Hematopoietic multipotent progenitor cell treated with erythropoietin and hydrocortisone succinate and interleukin-3 and kit ligand, for 6 days (in vitro differentiated cells): Measurements from ENCODE around the gene MVD.
"Not testable (repeated sequence)": the region's sequence is repeated elsewhere in the genome, so short reads cannot be mapped to it uniquely, and the experiment has no call there.

Experiments
- DNase-seq: peaks from one replicate; pipeline ENCODE4 v3.0.0-alpha.2; 2015

Gene MVD

DNA sequence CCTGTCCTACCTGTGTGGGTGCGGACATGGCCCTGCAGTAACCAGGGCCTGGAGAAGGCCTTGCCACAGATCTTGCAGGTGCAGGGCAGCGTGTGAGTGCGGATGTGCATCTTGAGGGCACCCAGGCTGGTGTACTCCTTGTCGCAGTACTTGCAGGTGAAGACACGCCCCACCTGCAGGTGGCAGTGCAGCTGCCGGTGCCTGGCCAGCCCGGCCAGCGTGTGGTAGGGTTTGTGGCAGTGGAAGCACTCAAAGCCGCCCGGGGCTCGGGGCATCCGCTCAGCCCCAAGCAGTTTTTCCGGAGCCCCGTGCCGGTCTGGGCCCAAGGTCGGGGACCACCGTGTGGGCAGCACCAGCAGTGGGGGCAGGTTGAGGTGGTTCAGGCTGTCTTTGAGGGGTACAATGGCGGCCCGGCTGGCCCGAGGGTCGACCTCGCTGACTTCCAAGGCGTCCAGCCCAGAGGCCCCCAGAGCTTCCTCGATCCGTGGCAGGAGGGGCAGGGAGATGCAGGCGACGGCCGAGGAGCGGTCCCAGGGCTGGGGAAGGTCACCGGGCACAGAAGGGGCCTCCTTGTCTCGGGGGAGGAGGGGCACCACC is 18.3 kb upstream of the MVD start:
- DNase-seq, result peak; percentile 38

DNA sequence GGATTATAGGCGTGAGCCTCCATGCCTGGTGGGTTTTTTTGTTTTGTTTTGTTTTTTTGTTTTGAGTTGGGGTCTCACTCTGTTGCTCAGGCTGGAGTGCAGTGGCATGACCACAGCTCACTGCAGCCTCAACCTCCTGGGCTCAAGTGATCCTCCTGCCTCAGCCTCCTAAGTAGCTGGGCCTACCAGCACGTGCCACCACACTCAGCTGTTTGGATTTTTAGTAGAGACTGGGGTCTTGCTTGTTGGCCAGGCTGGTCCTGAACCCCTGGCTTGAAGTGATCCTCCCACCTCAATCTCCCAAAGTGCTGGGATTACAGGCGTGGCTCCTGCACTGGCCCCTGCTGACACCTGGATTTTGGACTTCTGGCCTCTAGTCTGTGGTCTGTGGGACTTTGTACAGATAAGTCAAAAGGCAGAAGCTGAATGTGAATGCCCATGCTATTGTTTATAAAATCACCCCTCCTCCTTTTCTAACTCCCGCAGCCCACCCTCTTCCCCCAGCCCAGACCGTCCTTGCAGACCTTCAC is 17.7 kb upstream of the MVD start:
- DNase-seq, result no peak

DNA sequence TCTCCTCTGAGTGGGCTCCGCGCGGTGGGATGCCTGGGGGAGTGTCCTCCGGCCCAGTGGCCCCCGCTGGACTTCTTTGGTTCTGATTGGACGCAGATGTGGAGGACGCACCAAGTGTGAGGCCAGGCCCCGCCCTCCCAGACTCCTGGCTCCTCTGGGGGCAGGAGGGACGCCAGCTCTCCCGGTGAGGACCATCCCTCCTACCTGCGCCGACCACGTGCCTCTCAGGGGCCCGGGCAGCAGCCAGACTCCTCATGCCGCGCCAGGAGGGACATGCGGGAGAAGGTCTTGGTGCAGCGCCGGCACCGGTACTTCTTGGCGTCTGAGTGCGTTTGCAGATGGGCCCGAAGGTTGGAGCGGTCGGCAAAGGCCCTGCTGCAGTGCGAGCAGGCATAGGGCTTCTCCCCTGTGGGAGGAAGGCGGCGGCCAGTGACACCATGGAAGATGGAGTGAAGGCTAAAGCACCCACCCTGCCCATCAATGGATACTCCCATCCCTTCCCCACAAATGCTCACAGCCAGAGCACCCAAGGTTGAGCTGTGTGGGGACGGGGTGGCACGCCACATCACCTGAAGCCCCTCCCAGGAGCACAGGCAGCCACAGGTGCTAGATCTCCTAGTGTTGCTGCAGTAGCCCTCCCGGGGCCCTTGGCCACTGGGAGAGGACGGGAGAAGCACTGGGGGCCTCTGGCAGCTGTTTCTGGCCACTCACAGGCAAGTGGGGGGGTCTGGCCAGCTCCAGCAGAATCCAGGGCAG is 15.5 kb upstream of the MVD start:
- DNase-seq, result no peak

DNA sequence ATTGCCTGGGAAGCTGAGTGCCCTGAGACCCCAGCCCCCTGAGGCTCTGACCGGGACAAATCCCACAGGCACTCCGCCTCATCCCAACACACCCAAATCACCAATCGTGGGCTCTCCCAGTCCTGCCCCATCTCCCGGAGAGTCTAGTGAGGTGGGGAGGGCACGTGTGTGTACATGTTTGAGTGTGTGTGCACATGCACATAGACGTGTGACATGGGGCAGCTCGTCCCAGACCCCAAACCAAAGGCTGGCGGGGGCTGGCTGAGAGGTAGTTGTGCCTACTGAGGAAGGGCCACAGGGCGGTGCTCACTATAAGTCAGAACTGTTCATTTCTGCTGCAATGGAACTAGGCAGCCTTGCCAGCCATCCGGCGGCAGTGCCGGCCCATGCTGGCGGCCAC is 14.8 kb upstream of the MVD start:
- DNase-seq, result no peak

DNA sequence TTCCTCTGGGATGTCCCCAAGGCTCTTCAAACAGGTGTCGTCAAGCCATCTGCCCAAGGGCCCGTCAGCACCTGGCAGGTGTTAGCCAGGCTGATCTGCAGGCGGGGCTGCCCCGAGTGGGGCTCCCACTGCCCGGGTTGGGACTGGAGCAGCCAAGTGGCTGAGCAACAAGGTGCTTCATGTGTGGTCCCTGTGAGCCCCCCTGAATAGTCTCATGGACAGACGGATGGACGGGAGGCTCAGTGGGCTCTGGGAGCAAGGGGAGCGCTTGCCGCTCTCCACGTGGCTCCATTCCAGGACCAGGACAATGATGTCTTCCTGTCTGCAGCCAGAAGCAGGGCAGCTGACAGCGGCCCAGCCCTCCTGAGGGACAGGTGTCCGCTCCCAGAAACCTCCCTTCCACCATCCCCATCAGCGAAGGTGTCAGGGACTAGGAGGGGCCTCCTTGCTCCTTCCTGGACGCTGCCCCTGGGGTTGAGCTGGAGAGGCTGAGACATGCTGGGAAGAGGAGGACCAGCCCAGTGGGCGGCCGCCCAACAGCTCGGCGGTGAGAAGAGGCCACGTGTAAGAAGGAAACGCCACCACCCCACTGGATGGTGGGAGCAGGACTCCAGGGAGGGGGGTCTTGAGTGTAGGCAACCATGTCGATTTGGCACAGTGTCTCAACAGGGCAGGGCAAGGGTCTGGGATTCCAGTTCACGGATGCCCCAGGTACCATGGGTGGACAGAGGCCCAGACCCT is 13.8 kb upstream of the MVD start:
- no peak for DNase-seq

DNA sequence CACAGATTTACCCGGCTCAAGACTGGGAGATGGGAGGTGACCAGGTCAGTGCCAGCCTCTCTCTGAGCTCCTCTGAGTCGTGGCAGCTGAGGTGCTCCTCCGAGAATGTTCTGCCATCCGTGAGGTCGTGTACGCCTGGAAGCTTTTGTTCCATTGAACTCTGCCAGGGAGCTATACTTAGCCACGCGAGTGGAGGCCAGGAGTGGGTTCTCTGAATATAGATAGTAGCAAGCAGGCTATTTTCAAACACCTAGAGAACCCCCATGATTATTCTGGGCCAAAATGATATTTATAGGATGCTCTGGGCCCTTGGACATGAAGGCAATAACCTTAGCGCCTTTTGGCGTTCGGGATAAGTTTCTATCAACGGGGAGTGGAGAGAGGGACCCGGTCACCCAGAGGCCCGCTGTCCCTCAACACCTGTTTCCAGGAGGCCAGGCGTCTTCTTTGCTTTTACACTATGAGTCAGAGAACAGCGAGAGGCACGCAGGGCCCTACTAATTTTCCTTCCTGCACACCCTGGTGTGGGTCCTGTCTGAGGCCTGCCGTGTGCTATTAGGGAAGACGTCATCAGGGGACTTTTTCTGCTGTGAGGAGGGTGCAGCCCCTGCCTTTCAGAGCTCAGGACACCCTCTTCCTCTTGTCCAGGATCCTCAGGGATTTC is 11.0 kb upstream of the MVD start:
- no peak for DNase-seq

DNA sequence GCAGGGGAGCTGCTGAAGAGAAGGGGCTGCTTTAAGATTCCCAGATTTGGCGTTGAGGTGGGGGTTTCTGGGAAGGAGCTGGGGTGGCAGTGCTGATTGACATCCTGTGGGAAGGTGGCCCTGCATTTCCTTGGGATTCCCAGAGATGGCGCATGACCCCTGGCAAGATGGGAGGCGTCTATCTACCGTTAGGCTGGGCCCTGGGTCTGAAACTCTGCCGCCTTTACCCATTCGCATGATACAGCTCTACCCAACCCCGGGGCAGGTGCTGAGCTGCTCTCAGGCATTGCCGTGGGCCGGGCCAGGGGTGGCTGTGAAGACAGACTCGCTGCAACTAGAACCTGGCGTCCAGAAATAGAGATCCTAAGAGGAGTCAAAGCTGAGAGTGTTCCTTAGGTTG is 9.9 kb upstream of the MVD start:
- no peak for DNase-seq

DNA sequence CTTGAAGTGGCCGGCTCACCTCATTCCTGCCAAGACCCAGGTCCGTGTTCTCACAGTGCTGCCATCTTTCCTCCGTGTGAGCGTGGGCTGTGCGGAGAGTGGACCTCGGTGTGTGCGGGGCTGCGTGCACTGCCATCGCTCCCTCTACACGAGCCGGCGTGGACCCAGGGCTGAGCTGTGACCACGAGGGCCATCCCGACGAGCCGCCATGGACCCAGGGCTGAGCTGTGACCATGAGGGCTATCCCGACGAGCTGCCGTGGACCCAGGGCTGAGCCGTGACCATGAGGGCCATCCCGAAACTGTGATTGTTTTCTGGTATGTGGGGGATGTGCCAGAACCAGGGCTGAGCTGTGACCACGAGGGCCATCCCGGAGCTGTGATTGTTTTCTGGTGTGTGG is 8.9 kb upstream of the MVD start:
- DNase-seq, result no peak

DNA sequence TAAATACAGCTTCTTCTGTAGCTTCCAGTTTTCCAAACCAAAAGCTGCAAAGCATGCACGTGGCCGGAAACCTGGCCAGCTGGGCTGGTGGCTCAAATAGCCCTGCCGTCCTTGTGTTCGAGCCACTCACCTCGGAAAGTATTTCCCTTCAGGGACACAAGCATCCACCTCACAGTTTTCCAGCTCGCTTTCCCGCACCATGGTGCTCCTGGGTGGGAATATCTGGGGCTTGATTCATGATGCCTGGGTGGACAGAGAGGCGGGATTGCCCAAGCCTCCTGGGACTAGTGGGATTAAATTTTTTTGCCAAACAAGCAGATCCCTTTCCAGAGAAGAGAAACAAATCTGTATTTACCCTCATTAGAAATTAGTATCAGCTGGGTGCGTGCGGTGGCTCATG is 7.1 kb upstream of the MVD start:
- DNase-seq, result no peak

DNA sequence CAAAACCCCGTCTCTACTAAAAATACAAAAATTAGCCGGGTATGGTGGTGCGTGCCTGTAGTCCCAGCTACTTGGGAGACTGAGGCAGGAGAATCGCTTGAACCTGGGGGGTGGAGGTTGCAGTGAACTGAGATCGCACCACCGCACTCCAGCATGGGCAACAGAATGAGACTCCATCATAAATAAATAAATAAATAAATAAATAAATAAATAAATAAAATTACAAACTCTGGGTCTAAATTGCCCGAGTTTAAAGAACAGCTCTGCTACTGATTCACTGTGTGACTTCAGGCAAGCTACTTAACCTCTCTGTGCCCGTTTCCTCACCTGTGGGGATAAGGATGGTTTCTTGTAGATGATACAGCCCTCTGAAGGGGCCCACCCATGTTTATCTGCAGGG is 6.6 kb upstream of the MVD start:
- DNase-seq, result not testable (repeated sequence)

DNA sequence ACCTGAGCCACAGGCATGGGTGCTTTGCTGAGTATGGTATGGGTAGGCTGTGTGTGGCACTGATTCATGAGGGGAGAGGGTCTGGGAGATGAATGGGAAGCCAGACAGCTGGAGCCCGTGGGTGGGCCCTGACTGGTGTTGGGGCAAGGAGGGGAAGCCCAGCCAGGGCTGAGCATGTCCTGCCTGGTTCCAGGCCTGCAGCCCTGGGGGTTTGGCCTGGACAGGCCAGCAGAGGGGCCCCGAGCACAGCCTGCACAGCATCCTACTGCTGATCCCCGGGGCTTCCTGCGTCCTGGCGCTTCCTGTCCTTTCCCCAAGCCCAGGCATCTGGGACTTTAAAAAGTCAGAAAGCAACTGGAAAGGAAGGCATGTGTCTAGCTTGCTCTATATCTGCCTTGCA is 4.6 kb upstream of the MVD start:
- no peak for DNase-seq

DNA sequence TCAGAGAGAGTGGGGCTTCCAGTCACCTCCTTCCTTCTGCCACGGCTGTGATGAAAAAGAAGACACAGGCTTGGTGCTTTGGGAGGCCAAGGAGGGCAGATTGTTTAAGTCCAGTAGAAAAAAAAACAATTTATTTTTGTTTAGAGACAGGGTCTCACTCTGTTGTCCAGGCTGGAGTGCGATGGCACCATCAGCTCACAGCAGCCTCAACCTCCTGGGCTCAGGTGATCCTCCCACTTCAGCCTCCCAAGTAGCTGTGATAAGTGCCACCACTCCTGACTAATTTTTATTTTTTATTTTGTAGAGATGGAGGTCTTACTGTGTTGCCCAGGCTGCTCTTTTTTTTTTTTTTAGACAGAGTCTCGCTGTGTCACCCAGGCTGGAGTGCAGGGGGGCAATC is 2.7 kb upstream of the MVD start:
- DNase-seq, result no peak

DNA sequence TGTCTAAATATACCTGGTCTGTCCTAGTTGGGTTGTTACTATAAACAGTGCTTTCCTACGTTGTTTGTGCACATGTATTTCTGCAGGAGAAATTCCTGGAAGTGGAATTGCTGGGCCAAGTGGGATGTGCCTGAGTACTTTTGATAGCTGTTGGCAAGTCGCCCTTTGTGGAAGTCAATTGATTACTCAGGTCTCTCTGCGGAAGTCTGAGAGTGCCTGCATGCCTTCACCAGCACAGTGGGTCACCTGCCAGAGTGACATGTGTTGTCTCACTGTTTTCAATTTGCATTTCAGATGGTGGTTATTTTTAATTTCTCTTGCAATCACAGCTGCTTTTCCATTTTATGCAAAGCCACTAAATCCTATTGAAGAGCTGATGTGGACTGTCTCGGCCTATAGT is 2.3 kb upstream of the MVD start:
- DNase-seq, result no peak

DNA sequence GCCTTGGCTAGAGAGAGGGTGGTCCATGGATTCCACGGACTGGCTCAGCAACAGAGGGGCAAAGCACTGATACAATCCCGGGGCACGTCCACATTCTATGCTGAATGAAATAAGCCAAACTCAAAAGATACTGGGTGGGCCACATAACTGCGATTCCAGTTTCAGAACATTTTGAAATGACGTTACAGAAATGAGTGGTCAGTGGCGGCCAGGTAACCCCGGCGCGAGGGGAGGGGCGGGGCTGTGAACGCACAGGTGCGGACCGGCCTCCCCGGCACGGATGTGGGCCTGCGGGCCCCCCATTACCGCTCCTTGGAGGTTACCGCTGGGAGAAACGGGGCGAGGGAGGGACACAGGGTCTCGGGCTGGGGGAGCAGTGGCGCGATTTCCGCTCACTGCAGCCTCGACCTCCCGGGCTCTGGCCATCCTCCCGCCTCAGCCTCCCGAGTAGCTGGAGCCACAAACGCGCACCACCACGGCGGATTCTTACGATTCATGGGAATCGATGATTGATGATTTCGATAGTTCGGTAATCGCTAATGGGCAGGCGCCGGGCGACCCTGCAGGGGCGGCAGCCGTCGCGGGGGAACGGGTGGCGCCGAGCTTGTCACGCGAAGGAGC is 559 bp downstream of the MVD start:
- no peak for DNase-seq

DNA sequence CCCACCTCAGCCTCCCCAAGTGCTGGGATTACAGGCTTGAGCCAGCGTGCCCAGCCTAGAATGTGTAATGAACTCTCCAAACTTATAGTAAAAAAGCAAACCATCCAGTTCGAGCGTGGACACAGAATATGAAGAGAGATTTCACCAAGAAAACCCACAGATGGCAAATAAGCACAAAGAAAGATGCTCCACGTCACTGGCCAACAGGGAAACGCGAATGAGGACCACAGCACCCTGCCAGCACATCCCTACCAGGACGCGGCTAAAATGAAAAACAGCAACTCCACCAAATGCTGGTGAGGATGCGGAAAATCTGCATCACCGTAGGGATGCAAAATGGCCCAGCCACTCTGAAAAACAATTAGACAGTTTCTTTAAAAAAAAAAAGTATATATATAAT is 1.4 kb downstream of the MVD start:
- DNase-seq, result no peak

DNA sequence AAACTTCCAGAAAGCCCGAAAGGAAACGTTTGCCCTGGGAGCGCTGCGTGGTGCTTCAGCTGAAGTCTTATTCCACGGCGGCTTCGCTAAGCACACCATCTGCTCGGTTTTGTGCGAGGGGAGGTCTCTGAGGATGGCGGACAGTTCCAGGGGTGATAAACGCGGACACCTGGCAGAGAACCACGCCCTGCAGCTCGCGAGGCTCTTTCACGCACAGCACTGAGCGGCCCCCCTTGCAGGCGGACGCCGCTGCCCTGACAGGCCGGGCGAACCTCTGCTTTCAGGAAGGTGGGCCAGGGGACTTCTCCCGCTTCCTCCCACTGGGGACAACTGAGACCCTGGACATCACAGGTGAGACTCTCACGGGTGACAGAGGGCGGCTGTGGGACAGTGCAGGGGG is 3.7 kb downstream of the MVD start:
- DNase-seq, result no peak

DNA sequence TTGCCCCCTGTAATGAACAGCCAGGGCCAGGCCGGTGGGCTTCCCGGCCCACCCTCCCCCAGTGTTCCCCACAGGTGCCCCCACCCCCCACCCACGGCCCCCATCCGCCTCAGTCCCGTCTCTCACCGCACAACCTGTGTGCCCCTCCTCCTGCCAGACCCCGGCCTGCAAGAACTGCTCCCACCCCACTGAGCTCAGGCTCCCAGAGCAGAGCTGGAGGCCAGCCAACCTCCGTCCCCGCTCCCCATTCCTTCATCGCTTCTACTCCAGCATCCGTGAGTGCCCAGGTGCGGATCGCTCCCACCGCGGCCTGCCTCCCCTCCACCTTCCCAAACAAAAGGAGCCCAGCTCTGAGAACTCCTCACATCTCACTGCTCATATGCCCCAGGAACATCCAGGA is 4.2 kb downstream of the MVD start:
- DNase-seq, result no peak

DNA sequence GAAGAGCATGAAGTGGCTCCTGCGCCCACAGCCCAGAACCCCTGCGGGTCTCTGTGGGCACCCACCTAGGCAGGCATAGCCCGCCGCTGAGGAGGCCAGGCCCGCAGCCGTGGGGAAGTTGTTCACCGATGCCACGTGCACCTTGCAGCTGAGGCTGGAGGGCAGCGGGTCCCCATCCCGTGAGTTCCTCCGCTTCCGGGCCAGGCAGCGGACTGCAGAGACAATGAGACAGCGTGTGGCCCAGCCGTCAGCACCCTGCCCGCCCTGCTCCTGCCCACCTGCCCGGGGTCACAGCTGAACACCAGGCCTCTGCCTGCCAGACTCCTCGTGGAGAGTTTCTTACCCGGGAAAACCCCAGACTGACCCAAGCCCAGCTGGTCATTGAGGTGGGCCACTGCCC is 5.5 kb downstream of the MVD start:
- no peak for DNase-seq

DNA sequence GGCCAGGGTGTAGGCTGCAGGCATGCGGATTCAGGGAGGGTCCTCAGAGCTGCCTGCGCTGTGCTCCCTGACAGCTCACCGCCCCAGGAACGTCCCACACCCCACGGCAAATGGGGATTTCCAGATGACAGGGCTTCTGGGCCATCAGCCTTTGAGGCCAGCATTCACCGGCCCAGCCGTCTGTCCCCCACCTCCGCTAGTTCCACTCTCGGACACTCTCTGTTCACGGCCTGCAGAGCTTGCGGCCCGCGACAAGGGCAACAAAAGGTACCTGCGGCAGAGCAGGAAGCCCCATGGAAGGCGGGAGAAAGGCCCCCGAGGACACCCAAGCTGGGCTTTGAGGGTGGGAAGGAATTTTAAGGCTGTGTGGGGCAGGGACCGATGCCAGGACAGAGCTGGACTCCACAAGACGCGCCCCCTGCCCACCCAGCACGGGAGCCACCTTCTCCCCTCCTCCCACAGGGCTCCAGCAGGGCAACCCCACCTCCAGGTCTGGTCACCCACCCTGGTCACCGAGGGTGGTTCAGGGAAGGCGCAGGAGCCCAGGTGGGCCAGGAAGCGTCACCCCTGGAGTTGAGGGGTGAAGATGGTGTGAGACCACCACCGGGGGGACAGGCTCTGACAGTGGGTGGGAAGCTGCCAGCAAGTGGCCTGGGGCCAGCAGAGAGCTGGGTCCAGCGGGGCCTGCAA is 6.5 kb downstream of the MVD start:
- DNase-seq, result no peak

DNA sequence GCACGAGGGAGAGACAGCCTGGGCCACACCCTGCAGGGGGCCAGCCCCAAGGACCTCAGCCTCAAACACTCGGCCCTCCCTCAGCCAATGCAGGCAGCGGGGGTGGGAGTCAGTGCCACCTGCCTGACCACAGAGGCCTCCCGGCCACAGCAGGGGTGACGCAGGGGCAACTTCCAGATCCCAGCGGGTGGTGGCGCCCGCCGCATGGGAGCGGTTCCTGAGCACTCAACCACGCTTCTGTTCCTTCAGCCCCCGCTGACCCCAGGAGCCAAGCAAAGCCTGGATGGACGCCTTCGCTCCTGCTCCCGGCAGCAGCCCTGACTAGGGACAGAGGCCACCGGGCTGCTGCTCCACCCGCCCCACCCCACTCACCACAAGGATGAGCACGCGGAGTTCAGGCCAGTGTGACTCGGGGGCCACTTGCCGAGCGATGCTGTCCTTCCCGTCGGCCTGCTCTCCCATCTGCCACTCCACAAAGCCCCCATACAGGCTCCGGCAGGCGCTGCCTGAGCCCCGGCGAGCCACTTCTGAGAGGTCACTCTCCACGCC is 7.1 kb downstream of the MVD start:
- no peak for DNase-seq

DNA sequence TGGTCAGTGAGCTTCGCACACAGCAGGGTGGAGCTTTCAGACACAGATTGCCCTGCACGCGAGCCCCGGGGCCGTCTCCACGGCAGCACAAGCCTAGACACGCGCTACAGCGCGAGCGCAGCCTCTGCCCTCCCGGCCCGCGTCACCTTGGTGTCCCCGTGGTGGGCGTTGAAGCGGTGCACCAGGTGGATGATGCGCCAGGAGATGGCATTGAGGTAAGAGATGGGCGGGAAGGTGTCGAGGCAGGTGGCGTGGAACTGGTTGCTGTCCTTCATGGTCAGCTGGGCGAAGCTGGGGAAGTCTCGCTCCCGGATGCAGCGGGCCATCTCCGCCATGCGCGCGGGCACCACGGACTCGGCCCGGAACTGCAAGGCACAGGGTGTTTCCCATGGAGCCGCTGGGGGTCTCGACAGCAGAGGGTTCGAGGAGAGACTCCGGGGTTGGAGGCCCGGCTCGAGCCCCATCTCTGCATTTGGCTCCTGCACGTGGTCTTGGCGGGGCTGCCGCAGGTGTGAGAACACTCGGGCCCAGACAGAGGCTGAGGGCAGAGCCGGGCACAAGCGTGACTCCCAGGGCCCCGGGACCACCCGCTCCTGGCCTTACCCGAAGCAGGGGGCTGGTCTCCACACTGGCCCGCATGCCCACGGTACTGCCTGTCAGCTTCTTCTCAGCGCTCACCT is 7.7 kb downstream of the MVD start:
- no peak for DNase-seq
